Stimulated activated CD4-positive, alpha-beta T cell treated with anti-CD3 and anti-CD28 coated beads, Interleukin-12 subunit alpha, Interleukin-12 subunit beta, amount 100 ng/mL, for 24 hours (primary cell): ENCODE measurements around the gene CHAMP1.

Experiments
- DNase-seq, 2 experiments: peaks; one replicate each; pipeline ENCODE4 v3.0.0-alpha.2; 2020; ENCODE audit warnings: low read depth in 2 of 2

Gene CHAMP1

GRCh38 chr13:114314074-114314912, at the start of gene CHAMP1:
TSS of gene CHAMP1 (plus strand) at chr13:114314503. CDS start at chr13:114323843, 9,340 bp downstream.
- peak; percentile 86 to 91 for DNase-seq

- DNase-seq = no peak
These were observed 49.3 kb upstream of the CHAMP1 start for GRCh38 chr13:114264886-114265611.

- DNase-seq = no peak
These were observed 48.1 kb upstream of the CHAMP1 start for GRCh38 chr13:114266241-114266640.

GRCh38 chr13:114268344-114269280, 45.7 kb upstream of the CHAMP1 start:
- DNase-seq = no peak

GRCh38 chr13:114269281-114269770, 45.0 kb upstream of the CHAMP1 start:
- DNase-seq = no peak

GRCh38 chr13:114272977-114273376, 41.3 kb upstream of the CHAMP1 start:
- no peak for DNase-seq

GRCh38 chr13:114275304-114275703, 39.0 kb upstream of the CHAMP1 start:
- DNase-seq = no peak

- DNase-seq = no peak
These were observed 35.2 kb upstream of the CHAMP1 start for GRCh38 chr13:114279146-114279545.

GRCh38 chr13:114279758-114280355, 34.4 kb upstream of the CHAMP1 start:
- DNase-seq = no peak

- peak; percentile 72 to 81 for DNase-seq
These were observed 32.8 kb upstream of the CHAMP1 start, which contains the start of gene UPF3A for GRCh38 chr13:114281351-114282040. TSS of gene UPF3A (plus strand) at chr13:114281601. CDS start at chr13:114281640, 39 bp downstream.

GRCh38 chr13:114282041-114282670, 32.1 kb upstream of the CHAMP1 start:
- peak in 1 of 2 experiments; percentile 3 for DNase-seq

- DNase-seq = no peak
These were observed 30.7 kb upstream of the CHAMP1 start for GRCh38 chr13:114283576-114283975.

GRCh38 chr13:114284680-114285079, 29.6 kb upstream of the CHAMP1 start:
- no peak for DNase-seq

- DNase-seq = no peak
These were observed 29.0 kb upstream of the CHAMP1 start for GRCh38 chr13:114285166-114285808.

GRCh38 chr13:114286808-114287207, 27.5 kb upstream of the CHAMP1 start:
- DNase-seq = no peak

GRCh38 chr13:114288157-114288591, 26.1 kb upstream of the CHAMP1 start:
- DNase-seq = no peak

GRCh38 chr13:114296448-114296847, 17.9 kb upstream of the CHAMP1 start:
- no peak for DNase-seq

GRCh38 chr13:114296902-114297301, 17.4 kb upstream of the CHAMP1 start:
- DNase-seq = no peak

GRCh38 chr13:114298866-114299265, 15.4 kb upstream of the CHAMP1 start:
- DNase-seq = no peak
